GM04503 (cell line): ENCODE data around the gene NDUFS2.

ENCODE experiments used
- DNase-seq: peaks from one replicate; pipeline ENCODE4 v3.0.0-alpha.2; 2012; ENCODE audit warnings: low read depth

The NDUFS2 gene

GRCh38 chr1:161196111-161196510 is 6.1 kb upstream of the NDUFS2 start:
- no peak for DNase-seq

GRCh38 chr1:161196521-161197451 is 5.4 kb upstream of the NDUFS2 start:
- DNase-seq, result peak; percentile 77

- no peak for DNase-seq
Measured at GRCh38 chr1:161197560-161198193, 4.5 kb upstream of the NDUFS2 start.

GRCh38 chr1:161198194-161198896 is 3.8 kb upstream of the NDUFS2 start:
- DNase-seq, result no peak

- peak; percentile 65 for DNase-seq
Measured at GRCh38 chr1:161198897-161199431, 3.2 kb upstream of the NDUFS2 start, which contains the start of gene ADAMTS4. Gene ADAMTS4, minus strand, starts transcription at chr1:161199054. Its CDS starts 427 bp downstream, at chr1:161198627.

GRCh38 chr1:161199506-161200139 is 2.5 kb upstream of the NDUFS2 start:
- DNase-seq, result no peak

- DNase-seq, result no peak
Measured at GRCh38 chr1:161200421-161200991, 1.7 kb upstream of the NDUFS2 start.

GRCh38 chr1:161200992-161201835 is 953 bp upstream of the NDUFS2 start:
- DNase-seq, result peak; percentile 49

GRCh38 chr1:161206411-161207140 is 4.4 kb downstream of the NDUFS2 start:
- no peak for DNase-seq

GRCh38 chr1:161207173-161207572 is 5.0 kb downstream of the NDUFS2 start:
- DNase-seq, result no peak

- DNase-seq, result no peak
Measured at GRCh38 chr1:161209790-161210409, 7.7 kb downstream of the NDUFS2 start.

- no peak for DNase-seq
Measured at GRCh38 chr1:161214369-161214768, 12.2 kb downstream of the NDUFS2 start.

GRCh38 chr1:161215076-161215475 is 12.9 kb downstream of the NDUFS2 start, which contains the start of gene FCER1G:
Gene FCER1G, plus strand, starts transcription at chr1:161215295. Its CDS starts 27 bp downstream, at chr1:161215322.
- DNase-seq, result no peak

GRCh38 chr1:161216945-161217712 is 15.0 kb downstream of the NDUFS2 start:
- DNase-seq, result peak; percentile 52

- no peak for DNase-seq
Measured at GRCh38 chr1:161217831-161218230, 15.7 kb downstream of the NDUFS2 start.

GRCh38 chr1:161218301-161219077 is 16.3 kb downstream of the NDUFS2 start:
- DNase-seq, result no peak

- no peak for DNase-seq
Measured at GRCh38 chr1:161219078-161219892, 17.1 kb downstream of the NDUFS2 start.
